HG02943 (cell line): ENCODE measurements around the gene ZC4H2.
A peak's percentile ranks its signal among the peaks of the same experiment; 100 is the strongest.
"Not testable (repeated sequence)": the region's sequence is repeated elsewhere in the genome, so short reads cannot be mapped to it uniquely, and the experiment has no call there.

Experiments used
- ATAC-seq: cut with Tn5 transposase; IDR thresholded peaks from one replicate; pipeline ENCODE4 v1.9.1; 2021; ENCODE audit warnings: mild to moderate bottlenecking, low read depth, moderate library complexity; ENCODE audit not compliant: unreplicated experiment

ZC4H2 gene

GRCh38 chrX:64975989-64976672 is at the start of gene ZC4H2:
Gene ZC4H2, minus strand, starts transcription at chrX:64976450. Its CDS starts 73 bp downstream, at chrX:64976377.
- peak; percentile 99 for ATAC-seq

- no peak for ATAC-seq
Measured at GRCh38 chrX:65017451-65017850, 41.2 kb upstream of the ZC4H2 start.

GRCh38 chrX:65014230-65014629 is 38.0 kb upstream of the ZC4H2 start:
- ATAC-seq, result no peak

- no peak for ATAC-seq
Measured at GRCh38 chrX:65009459-65009858, 33.2 kb upstream of the ZC4H2 start.

GRCh38 chrX:65002208-65002607 is 26.0 kb upstream of the ZC4H2 start:
- not testable (repeated sequence) for ATAC-seq

- ATAC-seq, result no peak
Measured at GRCh38 chrX:64996805-64997204, 20.6 kb upstream of the ZC4H2 start.

- ATAC-seq, result no peak
Measured at GRCh38 chrX:64994131-64994798, 18.0 kb upstream of the ZC4H2 start.

- ATAC-seq, result no peak
Measured at GRCh38 chrX:64977830-64978229, 1.6 kb upstream of the ZC4H2 start.

GRCh38 chrX:64977051-64977450 is 801 bp upstream of the ZC4H2 start:
- no peak for ATAC-seq

- peak; percentile 31 for ATAC-seq
Measured at GRCh38 chrX:64976673-64977040, 407 bp upstream of the ZC4H2 start.

- peak; percentile 30 for ATAC-seq
Measured at GRCh38 chrX:64975491-64975890, 759 bp downstream of the ZC4H2 start.

GRCh38 chrX:64925480-64925879 is 50.8 kb downstream of the ZC4H2 start:
- no peak for ATAC-seq

GRCh38 chrX:64908121-64908520 is 68.1 kb downstream of the ZC4H2 start:
- ATAC-seq, result no peak

- peak; percentile 73 for ATAC-seq
Measured at GRCh38 chrX:64894454-64895038, 81.7 kb downstream of the ZC4H2 start.

- no peak for ATAC-seq
Measured at GRCh38 chrX:64885850-64886249, 90.4 kb downstream of the ZC4H2 start.

GRCh38 chrX:64878709-64879108 is 97.5 kb downstream of the ZC4H2 start:
- ATAC-seq, result not testable (repeated sequence)

GRCh38 chrX:64867217-64867616 is 109.0 kb downstream of the ZC4H2 start:
- no peak for ATAC-seq
